GM18526 (cell line): ENCODE data around the gene GGA1.

Source experiments
- POLR2A ChIP-seq: IDR thresholded peaks from 3 replicates; pipeline ENCODE4 v1.6.1; 2011; ENCODE audit not compliant: insufficient read length; ENCODE audit errors: extremely low read depth

The GGA1 gene

GRCh38 chr22:37566903-37567798 lies 41.5 kb upstream of the GGA1 start:
- no peak for TF ChIP-seq POLR2A

GRCh38 chr22:37568012-37568411 lies 40.6 kb upstream of the GGA1 start:
- TF ChIP-seq POLR2A: no peak

DNA sequence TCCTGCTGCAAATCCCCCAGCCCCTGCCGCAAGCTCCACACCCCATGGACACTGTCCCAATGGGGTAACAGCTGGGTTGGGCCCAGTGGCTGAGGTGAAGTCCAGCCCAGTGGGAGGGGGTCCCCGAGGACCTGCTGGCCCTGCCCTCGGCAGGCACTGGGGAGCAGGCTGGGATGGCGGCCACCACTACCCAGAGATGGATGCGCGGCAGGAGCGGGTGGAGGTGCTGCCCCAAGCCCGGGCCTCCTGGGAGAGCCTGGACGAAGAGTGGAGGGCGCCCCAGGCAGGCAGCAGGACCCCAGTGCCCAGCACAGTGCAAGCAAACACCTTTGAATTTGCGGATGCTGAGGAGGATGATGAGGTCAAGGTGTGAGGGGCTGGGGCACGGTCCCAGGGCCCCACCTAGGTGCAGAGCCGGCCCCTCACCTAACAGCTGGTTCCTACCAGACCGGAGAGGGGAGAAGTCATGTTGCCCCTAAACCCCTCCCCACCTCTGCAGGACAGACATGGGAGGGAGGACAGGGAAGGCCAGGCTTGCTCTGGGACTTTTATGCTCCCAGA lies 40.1 kb upstream of the GGA1 start:
- TF ChIP-seq POLR2A: no peak

DNA sequence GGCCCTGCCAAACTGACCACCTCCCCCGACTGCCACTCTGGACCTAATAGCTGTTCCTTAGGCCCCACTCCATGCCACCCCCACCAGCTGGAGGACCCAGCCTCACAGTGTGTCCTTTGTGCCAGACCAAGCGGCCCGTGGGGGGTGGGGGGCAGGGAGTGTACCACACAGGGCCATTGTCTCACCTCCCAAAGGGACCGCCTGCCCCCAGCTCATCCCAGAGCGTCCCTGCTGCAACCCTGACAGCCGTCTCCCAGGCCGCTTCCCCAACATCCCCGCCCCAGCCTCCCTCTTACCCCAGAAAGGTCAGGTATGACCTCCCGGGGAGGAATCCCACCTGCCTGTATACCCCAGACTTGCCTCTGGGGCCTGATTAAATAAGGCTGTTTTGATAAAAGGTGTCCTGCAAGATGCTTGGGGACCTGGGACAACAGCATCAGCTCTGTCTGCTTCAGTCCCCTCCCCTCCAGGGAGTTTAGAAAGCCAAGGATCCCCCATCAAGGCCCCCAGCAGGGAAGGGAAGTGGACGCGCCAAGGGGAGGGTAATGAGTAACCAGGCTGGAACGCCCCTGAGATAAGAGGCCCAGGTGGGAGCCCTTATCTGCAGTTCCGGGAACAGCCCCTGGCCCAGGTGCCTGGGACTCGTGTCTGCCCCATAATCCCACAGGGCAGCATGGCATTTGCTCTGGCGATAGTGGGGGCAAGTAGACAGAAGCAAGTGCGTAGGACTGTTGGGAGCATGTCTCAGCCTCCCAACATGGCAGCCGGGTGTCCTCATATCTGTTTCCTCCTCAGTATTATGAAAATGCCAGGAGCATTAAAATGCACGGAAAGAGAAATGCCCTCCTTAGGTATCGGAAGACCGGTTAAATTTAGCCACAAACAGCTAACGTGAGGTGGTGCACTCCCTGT lies 39.4 kb upstream of the GGA1 start:
- TF ChIP-seq POLR2A: no peak

DNA sequence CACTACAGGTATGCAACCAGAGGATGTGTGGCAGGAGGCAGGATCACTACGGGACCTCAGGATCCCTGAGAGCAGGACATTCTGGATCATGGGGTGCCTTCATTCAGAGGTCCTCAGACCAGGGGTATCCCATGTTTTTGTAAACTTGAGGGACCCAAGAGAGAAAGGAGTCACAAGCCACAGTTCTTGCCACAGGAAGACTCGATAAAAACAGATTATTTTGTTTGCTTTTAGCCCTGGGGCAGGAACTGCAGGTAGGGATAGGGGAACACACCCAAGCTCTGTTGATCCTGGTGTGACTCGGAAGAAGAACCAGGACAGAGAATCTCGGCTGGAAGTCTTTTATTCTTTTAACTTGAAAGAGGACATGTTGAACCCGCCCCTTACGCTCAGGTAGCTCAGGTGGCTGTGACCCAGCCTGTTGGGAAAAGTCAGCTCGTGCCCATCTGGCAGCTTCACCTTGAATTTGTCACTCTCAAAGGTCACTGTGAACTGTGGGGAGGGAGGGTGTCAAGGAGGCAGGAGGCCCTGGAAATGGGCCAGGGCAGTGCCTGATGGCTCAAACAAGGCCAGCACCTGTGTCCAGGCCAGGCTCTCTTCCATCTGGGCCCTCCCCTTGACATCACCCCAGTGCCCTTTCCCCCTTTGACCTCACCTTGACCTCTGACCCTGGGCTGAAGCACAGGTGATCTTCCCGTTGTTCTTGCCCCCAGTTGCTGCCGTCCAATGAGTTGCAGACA lies 38.5 kb upstream of the GGA1 start:
- no peak for TF ChIP-seq POLR2A

- no peak for TF ChIP-seq POLR2A
Measured at GRCh38 chr22:37570661-37570976, 38.0 kb upstream of the GGA1 start.

DNA sequence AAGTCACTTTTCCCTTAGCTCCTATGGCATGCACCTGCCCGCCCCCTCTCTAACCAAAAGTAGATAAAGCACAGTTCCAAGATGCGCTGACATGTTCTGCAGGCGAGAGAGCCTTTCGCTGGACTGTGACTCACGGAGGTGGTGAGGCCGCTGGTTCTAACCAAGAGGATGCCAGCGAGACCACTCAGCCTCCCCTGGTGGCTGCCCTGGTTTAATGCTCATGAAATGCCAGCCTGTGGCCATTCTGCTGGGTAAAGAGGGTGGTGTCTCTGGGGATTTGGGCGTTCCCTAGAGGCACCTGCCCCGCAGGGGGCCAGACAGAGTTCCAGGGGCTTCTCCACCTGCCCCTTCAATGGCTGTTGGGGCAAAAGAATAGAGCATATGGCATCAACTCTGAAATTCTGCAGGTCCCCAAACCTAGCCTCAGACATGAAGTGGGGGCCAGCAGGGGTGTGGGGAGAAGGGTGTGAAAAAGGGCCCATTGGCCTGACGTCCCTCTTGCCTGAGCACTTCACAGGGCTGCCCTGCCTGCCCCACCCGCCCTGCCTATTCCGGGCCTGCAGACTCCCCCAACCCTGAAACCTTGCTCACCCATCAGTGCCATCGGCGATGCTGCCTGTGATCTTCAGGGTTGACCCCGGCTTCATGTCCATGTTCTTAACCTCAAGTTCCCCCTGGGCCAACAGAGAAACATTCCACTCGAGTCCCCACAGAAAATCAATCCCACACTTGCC lies 37.2 kb upstream of the GGA1 start:
- TF ChIP-seq POLR2A: no peak

DNA sequence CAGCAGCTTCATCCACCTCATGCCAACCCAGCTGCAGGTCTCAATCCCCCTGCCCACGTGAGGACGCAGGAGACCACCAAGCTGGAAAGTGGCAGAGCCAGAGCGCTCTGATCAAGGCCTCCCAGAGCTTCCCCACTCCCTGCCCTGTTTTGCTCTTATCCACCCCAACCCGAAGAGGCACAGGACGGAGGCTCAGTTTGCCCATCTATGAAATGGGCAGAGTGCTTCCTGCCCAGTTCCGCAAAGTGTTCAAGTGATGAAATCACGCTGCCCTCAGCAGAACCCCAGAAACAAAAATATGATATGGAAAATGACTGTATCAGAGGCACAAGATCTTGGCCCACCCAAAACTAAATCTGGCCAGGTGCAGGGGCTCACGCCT lies 36.7 kb upstream of the GGA1 start:
- no peak for TF ChIP-seq POLR2A

GRCh38 chr22:37575490-37576003 lies 33.1 kb upstream of the GGA1 start:
- TF ChIP-seq POLR2A: no peak

DNA sequence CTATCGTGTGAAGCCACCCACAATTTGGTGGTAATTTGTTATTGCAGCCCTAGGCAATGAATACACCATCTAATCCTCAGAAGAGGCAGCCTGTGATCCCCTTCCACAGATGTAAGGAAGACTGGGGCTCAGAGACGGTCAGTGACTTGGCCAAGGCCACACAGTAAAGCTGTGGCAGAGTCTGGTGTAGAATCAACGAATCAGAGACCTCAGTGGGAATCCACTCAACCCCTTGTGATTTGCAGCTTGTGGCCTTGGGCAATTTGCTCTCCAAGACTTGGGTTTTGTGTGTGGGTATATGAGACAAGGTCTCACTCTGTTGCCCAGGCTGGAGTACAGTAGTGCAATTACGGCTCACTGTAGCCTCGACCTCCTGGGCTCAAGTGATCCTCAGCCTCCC lies 30.6 kb upstream of the GGA1 start:
- no peak for TF ChIP-seq POLR2A

- no peak for TF ChIP-seq POLR2A
Measured at GRCh38 chr22:37581504-37581903, 27.1 kb upstream of the GGA1 start.

- no peak for TF ChIP-seq POLR2A
Measured at GRCh38 chr22:37582526-37582925, 26.1 kb upstream of the GGA1 start.

DNA sequence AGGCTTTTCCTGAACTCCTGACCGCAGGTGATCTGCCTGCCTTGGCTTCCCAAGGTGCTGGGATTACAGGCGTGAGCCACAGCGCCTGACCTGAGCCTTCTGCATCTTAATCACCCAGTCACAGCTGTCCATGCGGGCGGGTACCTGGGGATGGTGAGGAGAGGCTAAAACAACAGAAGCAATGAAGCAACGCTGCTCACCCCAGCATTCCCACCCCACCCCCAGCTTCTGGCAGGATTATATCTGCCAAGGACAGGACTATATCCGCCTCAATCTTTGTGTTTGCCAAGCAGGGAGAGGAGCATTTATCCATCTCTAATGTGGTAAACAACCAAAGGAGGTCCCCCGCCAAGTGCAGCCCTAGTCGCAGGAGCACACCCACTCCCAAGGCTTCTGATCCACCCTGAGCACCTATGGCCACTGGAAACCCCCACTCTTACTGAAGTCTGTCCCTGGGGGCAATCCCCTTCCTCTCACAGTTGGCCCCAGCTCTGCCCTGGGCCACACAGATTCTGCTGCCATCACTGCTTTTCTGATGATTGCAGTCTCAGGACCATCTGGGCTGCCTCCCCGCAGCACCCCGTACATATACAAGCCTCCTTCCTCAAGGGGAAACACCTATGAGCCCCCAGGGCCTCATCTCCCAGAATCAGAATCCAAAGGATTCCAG lies 20.0 kb upstream of the GGA1 start:
- TF ChIP-seq POLR2A: no peak

- no peak for TF ChIP-seq POLR2A
Measured at GRCh38 chr22:37589636-37590035, 19.0 kb upstream of the GGA1 start.
